ENCODE results near the gene SFMBT2. TPM values are rescaled to one million over a fixed set of nuclear protein-coding genes. Genes with fewer than 3 reads are reported as not detected.
"Not testable (repeated sequence)": the region's sequence is repeated elsewhere in the genome, so short reads cannot be mapped to it uniquely, and the experiment has no call there.

The SFMBT2 gene
- total RNA-seq, 1 donor from 2014 or later: 25.3 TPM

DNA sequence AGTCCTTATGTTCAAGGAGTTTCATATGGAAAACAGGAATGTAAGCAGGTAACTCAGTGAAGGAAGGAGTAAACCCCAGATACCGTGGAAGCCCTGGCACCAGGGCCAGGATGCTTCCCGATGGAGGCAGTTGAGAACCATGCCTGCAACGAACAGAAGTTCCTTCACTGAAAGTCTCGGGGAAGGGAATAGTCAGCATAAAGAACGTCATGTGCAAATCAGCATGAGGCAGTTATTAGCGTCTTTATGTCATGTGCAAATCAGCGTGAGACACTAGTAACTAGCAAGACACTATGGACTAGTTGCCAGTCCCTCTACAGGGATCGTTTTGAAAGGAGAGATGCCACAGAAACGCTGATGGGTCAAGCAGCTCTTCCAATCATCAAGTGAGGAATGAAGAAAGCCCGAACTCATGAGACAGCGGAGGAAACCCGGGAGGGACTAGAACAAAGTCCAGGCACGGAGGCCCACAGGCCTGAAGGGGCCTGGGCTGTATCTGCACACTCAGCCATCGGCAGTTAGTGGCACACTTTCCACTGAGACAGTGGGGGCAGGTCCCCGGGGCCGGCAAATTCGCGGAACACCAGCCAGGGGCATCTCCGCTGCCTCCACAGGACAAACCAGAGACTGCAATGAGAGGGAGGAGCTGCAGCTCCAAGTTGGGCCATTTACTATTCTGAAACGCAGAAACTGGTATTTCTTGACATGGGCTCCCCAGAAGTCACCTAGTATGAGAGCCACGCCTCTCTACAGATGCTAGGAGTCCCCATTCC, 109.6 kb downstream of the SFMBT2 start:
- intact Hi-C loops (cut with micrococcal nuclease): no loop called here

DNA sequence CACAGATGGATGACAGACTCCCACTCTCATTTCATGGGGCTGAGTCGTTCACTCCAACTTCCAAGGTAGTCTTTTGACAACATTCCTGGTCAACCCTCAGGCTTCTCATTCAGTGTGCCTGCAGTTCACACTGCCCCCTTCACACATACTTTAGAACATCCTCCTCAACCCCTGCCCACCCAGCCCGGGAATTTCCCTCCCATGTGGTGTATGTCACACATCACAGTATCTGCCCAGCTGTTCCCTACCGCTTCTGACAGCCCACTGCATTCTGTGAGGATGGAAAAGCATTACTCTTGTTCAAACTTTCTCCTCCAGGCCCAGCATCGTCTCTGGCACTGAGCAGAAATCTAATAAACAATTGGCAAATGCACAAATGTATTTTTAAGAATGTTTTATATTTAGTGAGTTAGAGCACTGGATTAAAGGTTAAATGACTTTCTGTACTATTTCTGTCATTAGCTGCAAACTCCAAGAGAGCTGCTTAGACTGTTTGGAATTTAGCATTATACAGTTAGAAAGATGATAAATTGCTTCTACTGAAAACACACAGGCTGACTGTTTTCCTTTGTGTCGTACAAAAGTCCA, 110.4 kb downstream of the SFMBT2 start:
- intact Hi-C loops (cut with micrococcal nuclease): no loop called here

DNA sequence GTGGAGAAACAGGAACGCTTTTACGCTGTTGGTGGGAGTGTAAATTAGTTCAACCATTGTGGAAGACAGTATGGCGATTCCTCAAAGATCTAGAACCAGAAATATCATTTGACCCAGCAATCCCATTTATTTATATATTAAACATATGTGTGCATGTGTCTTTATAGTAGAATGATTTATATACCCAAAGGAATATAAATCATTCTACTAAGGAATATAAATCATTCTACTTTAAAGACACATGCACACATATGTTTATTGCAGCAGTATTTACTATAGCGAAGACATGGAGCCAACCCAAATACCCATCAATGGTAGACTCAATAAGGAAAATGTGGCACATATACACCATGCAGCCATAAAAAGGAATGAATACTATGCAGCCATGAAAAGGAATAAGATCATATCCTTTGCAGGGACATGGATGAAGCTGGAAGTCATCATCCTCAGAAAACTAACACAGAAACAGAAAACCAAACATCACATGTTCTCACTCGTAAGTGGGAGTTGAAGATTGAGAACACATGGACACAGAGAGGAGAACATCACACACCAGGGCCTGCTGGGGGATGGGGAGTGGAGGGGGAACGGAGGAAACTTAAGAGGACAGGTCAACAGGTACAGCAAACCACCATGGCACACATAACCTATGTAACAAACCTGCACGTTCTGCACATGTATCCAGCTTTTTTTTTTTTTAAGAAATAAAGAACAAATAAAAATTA, 111.1 kb downstream of the SFMBT2 start:
- intact Hi-C loops (cut with micrococcal nuclease): not testable (repeated sequence)

DNA sequence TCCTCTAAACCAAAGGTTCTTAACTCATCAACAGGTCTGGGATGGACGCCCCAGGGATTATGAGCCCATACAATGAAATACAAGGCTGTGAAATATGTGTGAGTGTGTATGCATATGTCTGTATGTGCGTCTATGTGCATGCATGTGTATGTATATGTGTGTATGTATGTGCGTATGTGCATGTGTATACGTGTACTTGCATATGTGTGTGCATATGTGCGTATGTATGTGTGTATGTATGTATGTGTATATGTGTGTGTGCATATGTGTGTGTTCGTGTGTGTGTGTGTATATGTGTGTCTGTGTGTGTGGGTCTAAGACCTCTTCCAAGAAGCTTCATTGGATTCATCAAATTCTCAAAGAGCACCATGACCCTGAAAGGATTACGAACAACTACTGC, 112.3 kb downstream of the SFMBT2 start:
- intact Hi-C loops (cut with micrococcal nuclease): no loop called here

DNA sequence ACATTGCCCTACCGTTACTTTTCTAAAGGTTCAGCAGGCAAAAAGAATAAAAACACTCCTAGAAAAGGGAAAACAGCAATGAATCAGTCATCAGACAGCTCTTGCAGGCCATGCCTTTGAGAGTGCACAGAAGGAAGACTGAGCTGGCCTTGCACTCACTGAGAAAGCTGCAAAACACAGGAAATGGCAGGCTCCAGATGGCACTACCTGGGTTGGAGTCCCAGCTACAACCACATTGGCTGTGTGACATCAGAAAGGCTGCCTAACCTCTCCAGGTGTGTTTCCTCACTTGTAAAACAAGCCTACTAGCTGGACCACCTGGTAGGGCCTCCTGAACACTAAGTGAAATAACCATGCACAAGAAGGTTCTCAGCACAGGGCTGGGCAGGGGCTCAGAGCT, 113.7 kb downstream of the SFMBT2 start:
- intact Hi-C loops (cut with micrococcal nuclease): no loop called here

DNA sequence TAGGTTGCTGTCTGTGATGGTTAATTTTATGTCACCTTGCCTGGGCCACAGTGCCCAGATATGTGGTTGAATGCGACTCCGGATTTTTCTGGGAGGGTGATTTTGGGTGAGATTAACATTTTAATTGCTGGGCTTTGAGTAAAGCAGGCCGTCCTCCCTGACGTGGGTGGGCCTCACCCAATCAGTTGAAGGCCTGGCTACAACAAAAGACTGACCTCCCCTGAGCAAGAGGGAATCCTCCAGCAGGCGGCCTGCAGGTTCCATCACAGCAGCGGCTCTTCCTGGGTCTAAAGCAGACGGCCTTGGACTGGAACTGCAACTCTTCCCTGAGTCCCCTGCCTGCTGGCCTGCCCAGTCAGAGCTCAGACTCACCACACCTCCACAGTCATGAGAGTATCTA, 114.2 kb downstream of the SFMBT2 start:
- intact Hi-C loops (cut with micrococcal nuclease): no loop called here

DNA sequence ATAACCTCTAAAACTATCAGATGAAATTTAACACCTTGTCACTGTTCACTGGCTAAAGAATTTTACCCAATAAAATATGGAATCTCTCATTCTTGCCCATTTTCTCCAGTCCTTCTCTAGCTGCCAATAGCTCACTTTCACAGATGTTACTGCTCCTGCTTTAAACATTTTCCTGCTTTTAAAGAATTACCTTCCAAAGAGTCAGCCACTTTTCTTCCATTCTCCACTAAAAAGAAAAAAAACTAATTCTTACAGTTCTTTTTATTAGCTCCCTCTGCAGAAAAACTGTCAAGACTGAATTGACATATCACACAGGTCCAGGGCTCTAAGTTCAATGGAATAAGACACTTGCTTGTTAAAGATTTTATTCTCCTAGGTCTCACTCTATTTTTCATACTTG, 114.8 kb downstream of the SFMBT2 start:
- intact Hi-C loops (cut with micrococcal nuclease): no loop called here

DNA sequence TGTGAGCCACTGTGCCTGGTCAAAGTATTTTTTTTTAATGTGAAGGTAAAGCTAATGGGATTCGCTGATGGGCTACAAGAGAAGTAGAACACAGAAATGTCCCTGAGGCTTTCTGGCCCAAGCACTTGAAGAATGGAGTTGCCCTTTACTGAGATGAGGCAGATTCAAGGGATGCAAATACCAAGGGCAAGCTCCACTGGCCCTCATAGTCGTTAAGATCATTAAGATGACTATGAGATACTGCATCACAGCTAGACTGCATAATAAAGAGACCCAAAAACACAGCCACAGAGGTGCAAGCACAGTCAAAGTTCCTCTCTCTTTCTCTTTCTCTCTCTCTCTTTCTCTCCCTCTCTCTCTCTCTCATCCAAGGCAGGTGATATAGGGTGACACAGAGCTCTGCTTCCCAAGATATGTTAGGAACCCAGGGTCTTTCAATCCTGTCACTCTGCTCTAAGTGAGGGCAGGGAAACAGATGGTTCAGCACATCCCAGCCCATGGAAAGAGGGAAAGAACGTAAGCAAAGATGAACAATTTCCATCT, 117.4 kb downstream of the SFMBT2 start:
- intact Hi-C loops (cut with micrococcal nuclease): no loop called here

DNA sequence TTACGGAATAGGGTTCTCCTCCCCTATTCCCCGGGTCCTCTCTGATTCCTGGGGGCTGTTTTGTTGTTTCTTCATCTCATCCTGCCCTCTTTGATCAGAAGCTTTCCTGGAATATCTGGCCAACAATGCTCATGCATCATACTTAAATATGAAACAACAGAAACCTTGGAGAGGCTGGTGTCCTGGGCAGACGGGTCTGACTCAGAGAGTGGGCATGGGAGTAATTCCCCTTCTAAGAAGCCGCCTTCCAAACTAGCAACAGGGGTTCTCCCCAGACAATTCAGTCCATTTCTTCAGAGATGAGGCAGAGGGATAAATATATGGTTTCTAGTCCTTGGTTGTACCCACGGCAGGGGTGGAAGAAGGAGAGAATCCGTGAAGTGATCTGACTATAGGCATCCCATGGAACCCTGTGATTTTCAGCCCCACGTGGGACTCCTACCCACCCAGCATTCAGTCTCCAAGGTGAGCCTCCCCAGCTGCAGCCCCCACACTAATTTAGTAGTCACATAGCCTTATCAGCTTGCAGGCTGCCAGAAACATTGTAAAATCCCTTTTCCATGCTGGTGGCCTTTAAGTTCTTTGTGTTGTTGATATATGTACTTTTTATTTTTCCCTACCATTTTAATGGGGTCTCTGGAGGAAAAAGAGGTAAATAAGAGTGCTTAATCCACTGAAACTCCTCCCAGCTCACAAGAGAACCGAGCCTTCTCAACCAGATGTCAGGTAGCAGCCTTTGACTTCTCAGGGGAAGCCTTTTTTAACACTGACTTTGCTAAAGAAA, 119.2 kb downstream of the SFMBT2 start:
- intact Hi-C loops (cut with micrococcal nuclease): no loop called here

DNA sequence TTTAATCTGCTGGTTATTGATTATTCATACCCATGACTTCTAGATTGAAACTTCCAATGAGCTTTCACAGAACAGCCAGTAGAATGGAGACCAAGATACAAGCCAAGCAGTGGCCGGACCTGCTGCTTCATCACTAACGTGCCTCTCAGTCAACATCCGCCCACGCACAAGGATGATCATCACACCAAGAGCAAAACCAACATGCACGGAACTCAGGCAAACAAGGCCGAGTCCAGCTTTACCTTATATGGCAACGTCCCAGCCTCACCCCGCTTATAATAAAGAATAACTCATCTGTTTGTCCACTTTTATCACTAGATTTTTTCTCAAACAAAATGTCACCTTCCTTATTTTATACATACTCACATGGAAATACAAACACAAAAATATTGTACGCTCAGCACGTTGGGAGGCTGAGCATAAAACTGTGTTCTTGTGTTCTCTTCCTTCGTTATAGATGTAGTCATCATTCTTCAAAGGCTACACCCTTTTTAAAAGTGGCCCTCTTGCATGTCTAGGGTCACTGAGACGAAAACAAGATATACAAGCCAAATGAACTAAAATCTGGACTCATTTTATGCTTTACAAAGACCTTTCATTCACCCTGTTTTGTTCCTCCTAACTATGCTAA, 122.7 kb downstream of the SFMBT2 start:
- intact Hi-C loops (cut with micrococcal nuclease): no loop called here

DNA sequence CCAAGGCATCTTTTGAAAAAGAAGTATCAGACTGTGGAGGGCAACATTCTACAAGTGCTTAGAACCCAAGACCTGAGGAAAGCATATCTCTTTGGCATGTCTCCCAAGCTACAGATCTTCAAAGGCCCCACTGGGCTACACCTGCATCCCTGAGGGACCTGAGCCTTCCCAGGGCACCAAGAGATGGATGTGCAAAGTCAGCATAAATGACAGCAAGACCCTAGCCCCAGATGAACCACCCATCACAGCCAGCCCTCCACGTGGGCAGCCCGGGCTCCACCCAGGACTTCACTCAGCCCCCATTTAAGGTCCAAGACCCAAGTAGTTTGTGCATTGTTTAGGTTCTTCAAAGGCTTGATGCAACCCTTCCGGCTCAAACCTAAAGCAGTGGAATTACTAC, 123.5 kb downstream of the SFMBT2 start:
- intact Hi-C loops (cut with micrococcal nuclease): no loop called here

DNA sequence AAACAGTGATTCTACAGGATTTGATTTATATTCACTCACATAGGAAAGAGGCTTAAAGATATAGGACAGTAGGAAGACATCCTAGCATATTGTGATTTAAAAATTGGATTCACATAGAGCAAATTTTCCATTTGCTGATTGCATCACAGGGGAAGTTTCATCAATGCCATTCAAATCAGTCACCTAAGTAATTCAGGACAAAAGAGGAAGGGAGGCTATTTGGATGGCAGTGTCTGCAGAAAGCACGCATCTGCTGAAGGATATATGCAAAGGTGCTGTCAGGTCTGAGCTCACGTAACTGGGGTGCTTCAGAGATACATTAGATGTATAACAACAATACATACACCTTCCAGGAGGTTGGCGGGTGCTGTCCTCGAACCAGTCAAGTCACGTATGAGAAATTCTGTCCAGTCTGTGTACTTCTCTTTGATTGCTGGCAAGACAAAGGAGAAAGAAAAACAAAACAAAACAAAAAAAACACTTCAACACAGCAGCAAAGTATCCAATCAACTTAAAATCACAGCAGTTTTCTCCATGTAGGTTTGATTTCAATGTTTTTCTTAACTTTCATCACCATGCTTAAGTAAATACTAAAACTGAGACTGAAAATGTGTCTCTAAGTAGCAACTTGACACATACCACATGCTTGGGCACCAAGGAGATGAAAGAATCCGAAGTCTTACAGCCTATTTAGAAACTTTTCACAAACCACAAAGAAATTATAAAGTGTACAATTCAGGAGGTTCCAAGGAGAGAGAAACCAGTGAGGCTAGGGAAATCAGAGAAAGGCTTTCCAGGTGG, 125.1 kb downstream of the SFMBT2 start:
- intact Hi-C loops (cut with micrococcal nuclease): no loop called here

DNA sequence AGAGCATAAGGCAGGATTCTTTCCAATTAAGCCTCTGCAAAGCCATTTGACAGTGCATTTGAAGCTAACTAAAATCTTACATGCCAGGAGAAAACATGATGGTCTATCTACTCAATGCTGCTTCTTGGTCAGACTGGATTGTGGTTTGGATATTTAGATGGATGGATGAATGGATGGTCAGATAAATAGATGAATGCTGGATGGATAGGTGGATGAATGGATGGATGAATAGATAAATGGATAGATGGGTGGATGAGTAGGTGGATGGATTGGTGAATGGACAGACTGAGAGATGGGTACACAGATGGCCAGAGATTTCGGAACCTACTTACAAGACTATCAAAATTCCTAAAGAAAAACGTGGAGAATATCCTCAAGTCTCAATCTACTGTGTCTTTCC, 127.6 kb downstream of the SFMBT2 start:
- intact Hi-C loops (cut with micrococcal nuclease): no loop called here

DNA sequence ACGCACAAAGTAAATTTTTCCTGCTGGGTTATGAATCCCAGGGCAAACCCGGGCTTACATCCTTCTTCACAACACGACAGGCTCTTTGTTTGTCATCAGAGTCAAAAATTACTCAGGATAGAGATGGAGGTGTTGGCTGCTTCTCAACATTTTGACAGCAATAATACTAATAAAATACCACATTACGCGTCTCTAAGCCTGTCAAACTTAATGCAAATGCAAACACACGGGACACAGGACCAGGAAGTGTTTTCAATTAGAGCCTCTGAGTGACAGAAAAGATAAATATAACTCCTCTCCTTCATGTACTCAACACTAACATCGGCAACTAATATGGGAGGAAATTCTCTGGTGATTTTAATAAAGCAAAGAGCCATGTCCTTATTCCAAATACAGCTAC, 128.4 kb downstream of the SFMBT2 start:
- intact Hi-C loops (cut with micrococcal nuclease): no loop called here

DNA sequence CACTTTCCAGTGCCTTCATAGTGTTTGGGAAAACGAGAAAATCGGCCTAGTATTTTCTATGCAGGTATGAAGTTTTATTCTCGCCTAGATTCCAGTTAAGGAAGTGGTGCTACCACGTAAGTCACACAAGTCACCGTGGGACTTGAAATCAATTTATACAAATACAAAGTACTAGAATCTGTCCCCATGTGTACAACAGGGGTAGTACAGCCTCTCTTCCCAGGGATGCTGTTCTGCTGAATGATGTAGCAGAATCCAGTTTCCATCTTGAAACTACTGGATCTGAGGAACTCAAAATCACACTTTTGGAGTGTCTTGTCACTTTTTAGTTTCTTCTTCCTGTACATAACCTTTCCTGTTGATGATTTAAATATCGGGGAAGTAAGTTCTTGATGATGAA, 129.4 kb downstream of the SFMBT2 start:
- intact Hi-C loops (cut with micrococcal nuclease): no loop called here

DNA sequence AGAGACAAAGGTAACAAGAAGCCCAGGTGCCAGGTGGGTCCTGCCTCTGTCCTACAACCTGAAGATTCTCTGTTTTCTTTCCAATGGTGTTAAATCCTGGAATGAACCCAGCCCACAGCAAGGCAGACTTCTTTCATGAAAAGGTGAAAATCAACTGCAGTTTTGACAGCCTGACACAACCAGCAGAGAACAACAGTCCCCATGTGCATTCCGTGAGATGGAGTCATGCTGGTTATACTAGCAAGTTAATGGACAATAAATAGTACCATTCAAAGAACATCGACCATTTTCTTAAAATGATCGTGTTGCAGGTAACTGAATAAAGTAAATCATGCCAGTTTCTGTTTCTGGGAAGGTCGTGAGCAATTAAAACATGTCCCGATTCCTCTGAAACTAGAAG, 131.5 kb downstream of the SFMBT2 start:
- intact Hi-C loops (cut with micrococcal nuclease): no loop called here

DNA sequence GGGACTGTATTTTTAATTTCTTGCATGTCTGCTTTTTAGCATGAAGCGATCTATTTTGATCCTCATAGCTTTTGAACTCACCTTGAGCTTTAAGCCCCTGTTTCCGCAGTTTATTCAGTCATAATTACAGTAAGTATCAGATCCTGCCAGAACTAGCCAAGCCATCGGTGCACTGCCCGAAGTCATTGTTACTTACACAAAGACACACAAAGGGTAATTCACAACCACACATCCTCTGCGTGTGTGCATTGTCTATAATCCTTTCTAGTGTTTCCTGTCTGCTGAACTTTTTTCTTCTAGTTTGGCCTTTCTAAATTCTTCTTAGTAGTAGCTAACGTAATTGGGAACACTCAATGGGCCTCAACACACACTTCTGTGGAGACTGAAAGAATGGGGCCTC, 133.0 kb downstream of the SFMBT2 start:
- intact Hi-C loops (cut with micrococcal nuclease): no loop called here

DNA sequence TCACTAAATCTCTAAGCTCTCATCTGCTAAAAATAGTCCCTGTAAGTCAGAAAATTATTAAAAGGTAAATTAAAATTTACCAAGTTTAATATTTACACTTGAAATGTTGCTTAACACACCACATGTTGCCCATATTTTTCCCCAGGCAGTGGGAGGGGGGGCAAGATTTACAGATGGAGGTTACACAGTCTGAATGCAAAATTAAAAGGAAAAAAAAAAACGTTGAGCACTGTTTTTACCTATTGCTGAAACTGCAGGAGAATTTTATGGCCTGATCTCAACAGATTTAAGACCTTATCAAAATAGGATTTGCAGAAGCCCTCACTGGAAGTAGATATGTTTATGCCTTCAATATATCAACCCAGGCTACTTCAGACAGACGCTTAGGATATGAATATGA, 133.4 kb downstream of the SFMBT2 start:
- intact Hi-C loops (cut with micrococcal nuclease): no loop called here

DNA sequence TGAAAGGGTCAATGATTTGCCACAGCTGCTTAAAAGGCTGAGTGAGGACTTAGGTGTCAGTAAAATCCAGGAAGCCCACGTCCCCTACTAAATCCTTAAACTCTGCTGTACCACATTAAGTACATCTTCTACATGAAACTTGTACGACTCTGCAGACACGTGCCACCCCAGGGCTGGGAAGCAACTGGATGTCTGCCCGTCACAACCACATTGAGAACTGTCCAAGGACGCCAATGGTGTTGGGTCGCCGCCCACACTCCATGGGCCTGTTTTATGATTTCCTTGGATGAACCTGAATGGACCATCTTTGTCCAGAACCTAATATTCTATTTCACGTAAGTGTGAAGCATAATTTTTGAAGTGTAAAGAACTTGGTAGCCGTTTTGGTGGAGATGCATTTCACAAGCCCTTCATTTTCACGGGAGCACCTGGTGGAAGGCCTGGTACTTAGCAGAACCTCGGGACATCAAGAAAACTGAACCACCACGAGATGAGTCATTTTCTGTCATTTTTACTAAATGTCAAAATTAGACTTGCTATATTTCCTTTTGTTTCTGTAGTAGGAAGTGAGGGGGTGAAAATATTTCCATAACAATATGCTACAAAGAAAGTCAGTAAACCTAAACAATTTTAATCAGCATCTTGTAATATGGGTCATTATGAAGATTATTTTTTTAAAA, 134.9 kb downstream of the SFMBT2 start:
- intact Hi-C loops (cut with micrococcal nuclease): no loop called here

DNA sequence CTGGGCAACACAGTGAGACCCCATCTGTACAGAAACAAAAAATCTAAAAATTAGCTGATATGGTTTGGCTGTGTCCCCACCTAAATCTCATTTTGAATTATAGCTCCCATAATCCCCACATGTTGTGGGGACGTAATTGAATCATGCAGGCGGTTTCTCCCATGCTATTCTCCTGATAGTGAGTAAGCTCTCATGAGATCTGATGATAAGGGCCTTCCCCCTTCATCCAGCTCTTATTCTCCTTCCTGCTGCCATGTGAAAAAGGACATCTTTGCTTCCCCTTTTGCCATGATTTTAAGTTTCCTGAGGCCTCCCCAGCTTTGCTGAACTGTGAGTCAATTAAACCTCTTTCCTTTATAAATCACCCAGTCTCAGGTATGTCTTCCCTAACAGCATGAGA, 136.5 kb downstream of the SFMBT2 start:
- intact Hi-C loops (cut with micrococcal nuclease): no loop called here
